ENCODE results near the gene NTRK3.

- TF ChIP-seq EZH2 (IDR thresholded peaks at IDR 0.05; ENCODE audit: insufficient read depth, poor library complexity, severe bottlenecking) (no peak), EZH2phosphoT487 (IDR thresholded peaks at IDR 0.05; ENCODE audit: insufficient read depth, low read depth) (no peak)
These were observed 315.8 kb downstream of the NTRK3 start for GRCh38 chr15:87940768-87941167.
